Type B pancreatic cell (in vitro differentiated cells): Measurements from ENCODE around the gene MAML2. TPM values are rescaled to one million over a fixed set of nuclear protein-coding genes. Genes with fewer than 3 reads are reported as not detected.

Source experiments
- DNase-seq: peaks from one replicate; pipeline ENCODE4 v3.0.0; 2021; ENCODE audit warnings: mixed read lengths; ENCODE audit not compliant: unreplicated experiment; ENCODE audit errors: extremely low spot score
- H3K27ac Mint-ChIP-seq: 2 replicates; pipeline ENCODE4 v1.8.0; 2021; ENCODE audit warnings: mild to moderate bottlenecking, mixed read lengths
- H3K27me3 Mint-ChIP-seq: 2 replicates; pipeline ENCODE4 v1.8.0; 2021; ENCODE audit warnings: mixed read lengths
- H3K36me3 Mint-ChIP-seq: 2 replicates; pipeline ENCODE4 v1.8.0; 2021; ENCODE audit warnings: mixed read lengths
- H3K4me1 Mint-ChIP-seq: one replicate; pipeline ENCODE4 v1.8.0; 2021; ENCODE audit warnings: mixed read lengths; ENCODE audit not compliant: unreplicated experiment
- H3K4me3 Mint-ChIP-seq: 2 replicates; pipeline ENCODE4 v1.8.0; 2021; ENCODE audit warnings: mild to moderate bottlenecking, mixed read lengths
- H3K9me3 Mint-ChIP-seq: 2 replicates; pipeline ENCODE4 v1.8.0; 2021; ENCODE audit warnings: mixed read lengths
- CTCF ChIP-seq: fragments of 200-600 bp; sonication (generic); conservative IDR thresholded peaks from 2 replicates; pipeline ENCODE4 v1.5.0; 2021; ENCODE audit warnings: antibody characterized with exemption, mild to moderate bottlenecking
- total RNA-seq: library from RNA; stranded (reverse); gene quantifications from 2 replicates; pipeline ENCODE4 v1.2.1, GENCODE V29; 2021; ENCODE audit warnings: low replicate concordance

The MAML2 gene
- total RNA-seq, 1 donor from 2014 or later: 20.8 TPM

- Mint-ChIP-seq H3K4me3 (no peak overlapping the region), H3K9me3 (no peaks in the 10 kb centered on the region), H3K27ac (peak overlapping the region; percentile 44), H3K27me3 (no peaks in the 10 kb centered on the region), H3K36me3 (peaks cover 21% of the 10 kb centered on the region), H3K4me1 (peaks cover 29% of the 10 kb centered on the region)
- no peak for DNase-seq
- TF ChIP-seq CTCF: no peak
Measured at GRCh38 chr11:95993438-95994298, 349.3 kb downstream of the MAML2 start.

DNA sequence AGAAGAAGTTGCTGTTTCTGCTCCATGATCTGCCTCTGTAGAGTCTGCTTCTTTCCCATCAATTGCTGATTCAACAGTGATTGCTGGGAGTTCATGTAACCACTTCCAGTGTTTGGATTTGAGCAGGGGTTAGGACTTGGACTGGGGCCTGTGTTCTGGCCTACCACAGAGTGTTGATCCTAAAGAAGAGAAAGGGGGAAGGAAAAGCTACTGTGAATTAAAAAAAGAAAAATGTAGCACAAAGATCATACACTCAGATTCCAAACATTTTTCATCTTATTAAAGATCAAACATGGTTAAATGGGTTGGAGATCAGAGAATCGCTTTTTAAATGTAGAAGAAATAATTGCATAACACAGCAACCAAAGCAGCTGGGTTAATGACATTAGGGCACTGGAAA is 351.4 kb downstream of the MAML2 start:
- peaks cover 27% of the 10 kb centered on the region for H3K4me1 Mint-ChIP-seq
- peaks cover 29% of the 10 kb centered on the region for H3K36me3 Mint-ChIP-seq
- DNase-seq: no peak
- H3K4me3 Mint-ChIP-seq: peak overlapping the region; percentile 64
- TF ChIP-seq CTCF: no peak
- H3K9me3 Mint-ChIP-seq: no peaks in the 10 kb centered on the region
- H3K27ac Mint-ChIP-seq: peak overlapping the region; percentile 77
- H3K27me3 Mint-ChIP-seq: no peaks in the 10 kb centered on the region

GRCh38 chr11:95991101-95991500 is 351.9 kb downstream of the MAML2 start:
- peak overlapping the region; percentile 77 for H3K27ac Mint-ChIP-seq
- peak overlapping the region; percentile 48 for H3K4me3 Mint-ChIP-seq
- H3K36me3 Mint-ChIP-seq: peaks cover 29% of the 10 kb centered on the region
- peaks cover 23% of the 10 kb centered on the region for H3K4me1 Mint-ChIP-seq
- H3K9me3 Mint-ChIP-seq: no peaks in the 10 kb centered on the region
- no peaks in the 10 kb centered on the region for H3K27me3 Mint-ChIP-seq
- TF ChIP-seq CTCF: no peak
- no peak for DNase-seq

- Mint-ChIP-seq H3K27me3 (no peaks in the 10 kb centered on the region), H3K4me1 (peaks cover 23% of the 10 kb centered on the region), H3K9me3 (no peaks in the 10 kb centered on the region), H3K27ac (peak overlapping the region; percentile 14), H3K4me3 (no peak overlapping the region), H3K36me3 (peaks cover 28% of the 10 kb centered on the region)
- no peak for TF ChIP-seq CTCF
- DNase-seq: no peak
Measured at GRCh38 chr11:95989780-95990179, 353.2 kb downstream of the MAML2 start.

DNA sequence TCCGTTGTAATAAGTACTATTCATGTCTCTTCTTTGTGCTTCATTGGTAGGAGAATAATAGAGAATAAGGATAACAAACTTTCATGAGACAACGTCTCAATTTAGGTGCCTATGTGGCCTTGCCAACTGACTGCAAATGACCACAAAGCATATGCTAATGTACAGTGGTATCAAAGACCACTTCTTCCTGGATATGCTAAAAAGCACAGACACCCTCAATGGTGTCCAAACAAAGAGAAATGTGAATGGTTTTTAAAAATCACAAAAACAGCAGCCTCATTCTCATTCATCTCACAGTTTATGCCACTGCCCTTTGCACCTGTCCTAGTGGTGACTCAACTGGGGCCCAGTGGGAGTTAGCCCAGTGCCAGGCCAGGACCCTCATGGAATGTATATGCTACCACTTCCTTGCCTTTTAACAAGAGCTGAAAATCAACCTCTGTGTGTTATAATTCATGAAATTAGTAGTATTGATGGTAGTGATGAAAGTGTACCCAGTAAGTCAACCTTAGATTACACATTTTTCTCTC is 353.9 kb downstream of the MAML2 start:
- H3K4me1 Mint-ChIP-seq: peaks cover 18% of the 10 kb centered on the region
- H3K9me3 Mint-ChIP-seq: no peaks in the 10 kb centered on the region
- H3K36me3 Mint-ChIP-seq: peaks cover 31% of the 10 kb centered on the region
- H3K27ac Mint-ChIP-seq: peak overlapping the region; percentile 14
- no peak overlapping the region for H3K4me3 Mint-ChIP-seq
- H3K27me3 Mint-ChIP-seq: no peaks in the 10 kb centered on the region
- TF ChIP-seq CTCF: no peak
- DNase-seq: no peak
